Endothelial cell of umbilical vein (primary cell): Measurements from ENCODE around the gene GNG3. TPM values are rescaled to one million over a fixed set of nuclear protein-coding genes. Genes with fewer than 3 reads are reported as not detected.

Source experiments
- BruUV-seq: library from RNA; stranded (reverse); fragments of 400-500 nt; replicated peaks from 2 replicates; lab custom pipeline; 2021; lab: Mats Ljungman, UMichigan
- CTCF ChIA-PET: fragments of 300-600, 350-600 bp; sonication (Branson Sonifier 250); formaldehyde crosslinking; loops from one replicate; lab custom pipeline; 2021; ENCODE audit warnings: antibody characterized with exemption, inconsistent platforms; lab: Charles Lee
- POLR2A ChIA-PET: fragments of 300-600, 350-600 bp; sonication (Branson Sonifier 250); formaldehyde crosslinking; loops from one replicate; lab custom pipeline; 2021; ENCODE audit warnings: antibody characterized with exemption, inconsistent platforms; lab: Charles Lee
- DNase-seq: peaks from one replicate; pipeline ENCODE4 v3.0.0-alpha.2; 2011; ENCODE audit warnings: low read depth, low spot score
- FAIRE-seq: peaks from 2 replicates; lab custom pipeline; 2011; peaks lifted over from hg19 to GRCh38; lab: Jason Lieb, UNC
- H2AFZ ChIP-seq: 2 replicates; pipeline ENCODE4 v1.6.0; 2012; ENCODE audit warnings: low read depth, low read length, control low read depth, inconsistent platforms
- H3K27ac ChIP-seq: 2 replicates; pipeline ENCODE4 v1.5.1; 2011; ENCODE audit warnings: low read depth, mild to moderate bottlenecking, control low read depth, low read length, moderate library complexity; ENCODE audit not compliant: insufficient read depth
- H3K27me3 ChIP-seq, 2 experiments: 2 replicates each; pipeline versions ENCODE4 v1.6.0 to v1.6.1; 2011; ENCODE audit warnings: low read length in 2 of 2, mixed read lengths in 1 of 2; ENCODE audit not compliant: control insufficient read depth in 2 of 2, insufficient read depth in 2 of 2
- H3K36me3 ChIP-seq, 2 experiments: 2 replicates in 1 of 2; 3 replicates in 1 of 2; pipeline ENCODE4 v1.5.1; 2011; ENCODE audit warnings: low read length in 2 of 2, mild to moderate bottlenecking in 1 of 2, moderate library complexity in 1 of 2; ENCODE audit not compliant: control insufficient read depth in 2 of 2, insufficient read depth in 2 of 2; ENCODE audit errors: extremely low read depth in 1 of 2
- H3K4me1 ChIP-seq: 3 replicates; pipeline ENCODE4 v1.5.1; 2011; ENCODE audit warnings: mild to moderate bottlenecking, low read length; ENCODE audit not compliant: control insufficient read depth, insufficient read depth; ENCODE audit errors: extremely low read depth
- H3K4me2 ChIP-seq: 2 replicates; pipeline ENCODE4 v1.6.1; 2011; ENCODE audit warnings: low read length, control low read depth, mixed read lengths; ENCODE audit not compliant: insufficient read depth
- H3K4me3 ChIP-seq, 3 experiments: fragments of 200-600 bp in 1 of 3; sonication (generic), shearing (Covaris generic) in 1 of 3; replicated peaks in 1 of 3; 2 replicates each; pipeline ENCODE4 v1.5.1; 2011 to 2016; ENCODE audit warnings: control low read depth in 3 of 3, low read length in 3 of 3, mild to moderate bottlenecking in 2 of 3, inconsistent platforms in 1 of 3, low read depth in 1 of 3, moderate library complexity in 1 of 3; ENCODE audit not compliant: insufficient read depth in 1 of 3
- H3K79me2 ChIP-seq: 2 replicates; pipeline ENCODE4 v1.6.0; 2012; ENCODE audit warnings: low read length, inconsistent platforms; ENCODE audit not compliant: control insufficient read depth, insufficient read depth
- H3K9ac ChIP-seq: replicated peaks from 2 replicates; pipeline ENCODE3; 2011; ENCODE audit warnings: low read length, control low read depth; ENCODE audit not compliant: insufficient read depth; ENCODE audit errors: extremely low read depth
- H3K9me1 ChIP-seq: replicated peaks from 3 replicates; pipeline ENCODE4 v1.6.0; 2011; ENCODE audit warnings: mild to moderate bottlenecking, low read length; ENCODE audit not compliant: control insufficient read depth, insufficient read depth; ENCODE audit errors: extremely low read depth
- H3K9me3 ChIP-seq: replicated peaks from 2 replicates; pipeline ENCODE4 v1.5.1; 2012; ENCODE audit warnings: low read length, inconsistent platforms; ENCODE audit not compliant: control insufficient read depth, insufficient read depth
- H4K20me1 ChIP-seq: replicated peaks from 2 replicates; pipeline ENCODE3; 2011; ENCODE audit warnings: mild to moderate bottlenecking, low read length; ENCODE audit not compliant: control insufficient read depth, insufficient read depth; ENCODE audit errors: extremely low read depth
- CTCF ChIP-seq, 2 donors: IDR thresholded peaks; 1 replicate in 1 of 2; 2 replicates in 1 of 2; pipeline ENCODE4 v1.5.1; 2011; ENCODE audit warnings: low read length in 2 of 2, mild to moderate bottlenecking in 2 of 2, moderate library complexity in 2 of 2, control low read depth in 1 of 2, inconsistent platforms in 1 of 2, low read depth in 1 of 2; ENCODE audit not compliant: insufficient read depth in 1 of 2; ENCODE audit errors: extremely low read depth in 1 of 2
- EZH2 ChIP-seq: IDR thresholded peaks from 2 replicates; pipeline ENCODE4 v1.6.1; 2012; ENCODE audit warnings: borderline replicate concordance, low read depth, mild to moderate bottlenecking, moderate library complexity, low read length, inconsistent platforms; ENCODE audit not compliant: severe bottlenecking
- FOS ChIP-seq: IDR thresholded peaks from 2 replicates; pipeline ENCODE4 v1.6.1; 2011; ENCODE audit warnings: mild to moderate bottlenecking, low read length, moderate library complexity, borderline replicate concordance; ENCODE audit not compliant: insufficient read depth
- GATA2 ChIP-seq: IDR thresholded peaks from 2 replicates; pipeline ENCODE4 v1.7.0; 2011; ENCODE audit warnings: low read depth, mild to moderate bottlenecking, moderate library complexity, mixed read lengths, low read length; ENCODE audit not compliant: insufficient read length, insufficient read depth
- JUN ChIP-seq: IDR thresholded peaks from 2 replicates; pipeline ENCODE4 v1.6.1; 2011; ENCODE audit warnings: borderline replicate concordance, low read depth; ENCODE audit not compliant: insufficient read length, insufficient read depth
- MAX ChIP-seq: IDR thresholded peaks from 2 replicates; pipeline ENCODE4 v1.6.1; 2011; ENCODE audit not compliant: insufficient read depth, insufficient read length
- MYC ChIP-seq: IDR thresholded peaks from one replicate; pipeline ENCODE4 v1.6.1; 2011; ENCODE audit warnings: mild to moderate bottlenecking, low read depth, low read length
- POLR2A ChIP-seq: IDR thresholded peaks from 2 replicates; pipeline ENCODE4 v1.6.1; 2012; ENCODE audit warnings: low read depth, mild to moderate bottlenecking, control low read depth, low read length
- POLR2AphosphoS5 ChIP-seq: IDR thresholded peaks from 2 replicates; pipeline ENCODE4 v1.6.1; 2012; ENCODE audit warnings: low read depth, mild to moderate bottlenecking, control low read depth, low read length, moderate library complexity; ENCODE audit not compliant: insufficient read depth
- dilution Hi-C: fragments of 300-500 bp; cut with MboI; formaldehyde crosslinking; loops from one replicate; pipeline ENCODE4 v1.15.0; 2019; ENCODE audit warnings: low sequenced_read_pairs; ENCODE audit not compliant: extremely low pct_ligation_motif_present
- intact Hi-C: fragments of 100-400 bp; cut with micrococcal nuclease; formaldehyde crosslinking; loops from one replicate; pipeline ENCODE4 v1.10.0; 2022
- polyA plus RNA-seq, 4 experiments: library from polyadenylated mRNA; depleted of rRNA in 3 of 4; stranded (reverse) in 3 of 4; unstranded in 1 of 4; fragments of >200 nt; gene quantifications; 2 replicates each; pipeline versions ENCODE4 v1.2.1 to v1.2.3, GENCODE V29; 2011 to 2012; ENCODE audit warnings: missing spikeins in 1 of 4
- total RNA-seq: library from RNA; stranded (reverse); gene quantifications from 2 replicates; pipeline ENCODE4 v1.2.3, GENCODE V29; 2021

Gene GNG3
- total and polyA plus RNA-seq, 2 donors (not counting 3 experiments of a cell fraction or from before 2014, with no cell fraction given) = not detected

GRCh38 chr11:62676698-62677097 lies 30.8 kb upstream of the GNG3 start:
- Histone ChIP-seq H4K20me1 (no peaks in the 10 kb centered on the region), H3K9me1 (no peaks in the 10 kb centered on the region), H3K9ac (no peak overlapping the region), H3K9me3 (no peaks in the 10 kb centered on the region), H3K27me3 (no peaks in the 10 kb centered on the region), H3K27ac (no peak overlapping the region), H3K4me1 (peaks cover 11% of the 10 kb centered on the region), H3K36me3 (peaks cover 0 to 17% of the 10 kb centered on the region in 2 experiments), H3K4me3 (no peak overlapping the region), H3K79me2 (peaks cover 24% of the 10 kb centered on the region), H2AFZ (no peak overlapping the region), H3K4me2 (no peak overlapping the region)
- intact Hi-C loops = no loop called here
- no peak for DNase-seq
- TF ChIP-seq EZH2 (no peak), FOS (no peak), MAX (no peak), MYC (no peak), GATA2 (no peak), JUN (no peak), CTCF (IDR thresholded peaks at IDR 0.05; ENCODE audit: extremely low read depth in 1 of 2, insufficient read depth in 1 of 2, low read depth in 1 of 2, low read length in 2 of 2) (no peak), POLR2AphosphoS5 (no peak), POLR2A (no peak)
- CTCF ChIA-PET = interaction anchor here (1.3 kb wide), 1 partner anchor 9 kb away, joined by 3 read pairs; no protein-coding TSS in a partner anchor
- BruUV-seq = no TSS peak
- dilution Hi-C loops = no loop called here
- POLR2A ChIA-PET = interaction anchor here (1.3 kb wide), 1 partner anchor 12 kb away, joined by 9 read pairs; the partner anchor contains the start of genes C11orf98 and CSKMT
- no peak for FAIRE-seq
